ENCODE measurements around the gene INPP5D. TPM values are rescaled to one million over a fixed set of nuclear protein-coding genes. Genes with fewer than 3 reads are reported as not detected.

Gene INPP5D
- total RNA-seq, 1 experiment from 2014 or later, result 12.7 TPM

- Histone ChIP-seq H4K8ac (replicated peaks; ENCODE audit: insufficient read length, low read depth, low read length) (no peak overlapping the region), H3T11ph (ENCODE audit: low read length) (no peak overlapping the region), H2BK120ac (ENCODE audit: low read depth, low read length, poor library complexity, severe bottlenecking) (no peak overlapping the region), H2BK20ac (ENCODE audit: low read depth, low read length, poor library complexity, severe bottlenecking) (no peak overlapping the region), H2BK12ac (ENCODE audit: insufficient read length, low read depth, low read length) (no peak overlapping the region), H2AK5ac (ENCODE audit: insufficient read length, low read length) (no peak overlapping the region), H3K9me3 (ENCODE audit: control insufficient read depth, low read depth, low read length) (no peaks in the 10 kb centered on the region), H2AFZ (ENCODE audit: low read length) (no peak overlapping the region), H3K14ac (ENCODE audit: insufficient read depth, low read length) (no peak overlapping the region), H3K23me2 (ENCODE audit: insufficient read length, low read depth, low read length, poor library complexity, severe bottlenecking) (no peaks in the 10 kb centered on the region), H3K27ac (ENCODE audit: insufficient read length, low read depth, low read length) (no peak overlapping the region), H3K4ac (ENCODE audit: low read depth, low read length) (no peak overlapping the region), H3K79me2 (ENCODE audit: insufficient read depth, low read length) (no peaks in the 10 kb centered on the region), H3K4me1 (ENCODE audit: insufficient read depth, low read length) (no peaks in the 10 kb centered on the region), H3K27me3 (ENCODE audit: insufficient read depth, low read length) (no peaks in the 10 kb centered on the region), H2BK15ac (ENCODE audit: low read depth, low read length) (no peak overlapping the region), H2BK5ac (ENCODE audit: insufficient read length, low read length) (no peak overlapping the region), H3K56ac (ENCODE audit: insufficient read length, low read depth, low read length) (no peak overlapping the region), H4K5ac (ENCODE audit: insufficient read length, low read depth, low read length) (no peak overlapping the region), H3K23ac (ENCODE audit: insufficient read length, low read depth, low read length) (no peak overlapping the region), H3K79me1 (ENCODE audit: insufficient read depth, low read depth, low read length, poor library complexity, severe bottlenecking) (no peaks in the 10 kb centered on the region), H3K9ac (ENCODE audit: extremely low read depth, insufficient read length, low read length) (no peak overlapping the region), H4K91ac (ENCODE audit: insufficient read length, low read depth, low read length) (no peak overlapping the region), H3K4me2 (ENCODE audit: insufficient read depth, insufficient read length, low read length) (no peak overlapping the region), H3K18ac (ENCODE audit: insufficient read length, low read depth, low read length) (no peak overlapping the region), H4K20me1 (ENCODE audit: control insufficient read depth, insufficient read depth, insufficient read length) (no peaks in the 10 kb centered on the region)
- Mint-ChIP-seq H3K27ac (no peak overlapping the region), H3K4me1 (peaks cover 9 to 11% of the 10 kb centered on the region in 2 experiments), H3K27me3 (ENCODE audit: low read depth) (no peaks in the 10 kb centered on the region; the same call in 1 of the 2 replicates), H3K9me3 (peaks cover 0 to 2% of the 10 kb centered on the region in 2 experiments; a peak in 1 of 5 replicates), H3K36me3 (ENCODE audit: insufficient read depth in 1 of 3, low read depth in 3 of 3) (peaks cover 0 to 3% (median 0%) of the 10 kb centered on the region in 3 experiments; a peak in 1 of 7 replicates), H3K4me3 (no peak overlapping the region)
- no CpG with 5 or more reads among the region's 37 CpGs for WGBS (ENCODE audit: extremely low coverage, insufficient read length, low lambda C conversion rate)
- TF ChIP-seq, protein P1, sequence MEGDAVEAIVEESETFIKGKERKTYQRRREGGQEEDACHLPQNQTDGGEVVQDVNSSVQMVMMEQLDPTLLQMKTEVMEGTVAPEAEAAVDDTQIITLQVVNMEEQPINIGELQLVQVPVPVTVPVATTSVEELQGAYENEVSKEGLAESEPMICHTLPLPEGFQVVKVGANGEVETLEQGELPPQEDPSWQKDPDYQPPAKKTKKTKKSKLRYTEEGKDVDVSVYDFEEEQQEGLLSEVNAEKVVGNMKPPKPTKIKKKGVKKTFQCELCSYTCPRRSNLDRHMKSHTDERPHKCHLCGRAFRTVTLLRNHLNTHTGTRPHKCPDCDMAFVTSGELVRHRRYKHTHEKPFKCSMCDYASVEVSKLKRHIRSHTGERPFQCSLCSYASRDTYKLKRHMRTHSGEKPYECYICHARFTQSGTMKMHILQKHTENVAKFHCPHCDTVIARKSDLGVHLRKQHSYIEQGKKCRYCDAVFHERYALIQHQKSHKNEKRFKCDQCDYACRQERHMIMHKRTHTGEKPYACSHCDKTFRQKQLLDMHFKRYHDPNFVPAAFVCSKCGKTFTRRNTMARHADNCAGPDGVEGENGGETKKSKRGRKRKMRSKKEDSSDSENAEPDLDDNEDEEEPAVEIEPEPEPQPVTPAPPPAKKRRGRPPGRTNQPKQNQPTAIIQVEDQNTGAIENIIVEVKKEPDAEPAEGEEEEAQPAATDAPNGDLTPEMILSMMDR (conservative IDR thresholded peaks at IDR 0.05), result no peak
- DNase-seq, result no peak
Observed at GRCh38 chr2:233034091-233034882, 25.9 kb upstream of the INPP5D start.
